ENCODE results near the gene COPS2. TPM values are rescaled to one million over a fixed set of nuclear protein-coding genes. Genes with fewer than 3 reads are reported as not detected.
A peak's percentile ranks its signal among the peaks of the same experiment; 100 is the strongest.
"Not testable (repeated sequence)": the region's sequence is repeated elsewhere in the genome, so short reads cannot be mapped to it uniquely, and the experiment has no call there.

The COPS2 gene
- 10 to 100 TPM; 63.5 to 65.2 TPM for total RNA-seq

- no peaks in the 10 kb centered on the region for H3K9me3 Mint-ChIP-seq
- H3K4me3 Mint-ChIP-seq = peak within 1 kb of the TSS; percentile 98
- peak; percentile 96 for DNase-seq (ENCODE audit: low spot score)
- peak; percentile 99 to 100 for ATAC-seq
- H3K36me3 Mint-ChIP-seq = no peaks in the 10 kb centered on the region
- no peaks in the 10 kb centered on the region for H3K27me3 Mint-ChIP-seq
- H3K27ac Mint-ChIP-seq = peak within 1 kb of the TSS; percentile 96 to 99
- H3K4me1 Mint-ChIP-seq (ENCODE audit: low read depth in 2 of 2) = peaks cover 25 to 44% of the 10 kb centered on the region in 2 donors
Measured at GRCh38 chr15:49155110-49155833, at the start of gene COPS2. TSS of gene COPS2 (minus strand) at chr15:49155599. CDS start at chr15:49155578, 21 bp downstream.

- H3K9me3 Mint-ChIP-seq = no peaks in the 10 kb centered on the region
- peaks cover 0 to 27% of the 10 kb centered on the region in 2 donors for H3K4me1 Mint-ChIP-seq (ENCODE audit: low read depth in 2 of 2)
- no peak overlapping the region for H3K4me3 Mint-ChIP-seq
- DNase-seq (ENCODE audit: low spot score) (no peak), ATAC-seq (no peak)
- H3K27ac Mint-ChIP-seq = no peak overlapping the region
- peaks cover 19% of the 10 kb centered on the region for H3K36me3 Mint-ChIP-seq
- no peaks in the 10 kb centered on the region for H3K27me3 Mint-ChIP-seq
Measured at GRCh38 chr15:49200347-49200746, 44.9 kb upstream of the COPS2 start.

- peaks cover 12% of the 10 kb centered on the region for H3K36me3 Mint-ChIP-seq
- no peaks in the 10 kb centered on the region for H3K27me3 Mint-ChIP-seq
- H3K4me3 Mint-ChIP-seq = no peak overlapping the region
- peaks cover 0 to 22% of the 10 kb centered on the region in 2 donors for H3K4me1 Mint-ChIP-seq (ENCODE audit: low read depth in 2 of 2)
- DNase-seq (ENCODE audit: low spot score) (no peak), ATAC-seq (no peak)
- H3K27ac Mint-ChIP-seq = no peak overlapping the region
- H3K9me3 Mint-ChIP-seq = no peaks in the 10 kb centered on the region
Measured at GRCh38 chr15:49199666-49200065, 44.3 kb upstream of the COPS2 start.

GRCh38 chr15:49196856-49197255 is 41.5 kb upstream of the COPS2 start:
- Mint-ChIP-seq H3K36me3 (no peaks in the 10 kb centered on the region), H3K27me3 (no peaks in the 10 kb centered on the region), H3K4me3 (no peak overlapping the region), H3K4me1 (ENCODE audit: low read depth in 2 of 2) (peaks cover 0 to 22% of the 10 kb centered on the region in 2 donors), H3K27ac (no peak overlapping the region), H3K9me3 (no peaks in the 10 kb centered on the region)
- no peak for DNase-seq (ENCODE audit: low spot score)
- no peak for ATAC-seq

- DNase-seq (ENCODE audit: low spot score) (no peak), ATAC-seq (no peak)
- peaks cover 20 to 26% of the 10 kb centered on the region in 2 donors for H3K4me1 Mint-ChIP-seq (ENCODE audit: low read depth in 2 of 2)
- no peaks in the 10 kb centered on the region for H3K27me3 Mint-ChIP-seq
- no peak overlapping the region for H3K27ac Mint-ChIP-seq
- H3K4me3 Mint-ChIP-seq = no peak overlapping the region
- no peaks in the 10 kb centered on the region for H3K36me3 Mint-ChIP-seq
- no peaks in the 10 kb centered on the region for H3K9me3 Mint-ChIP-seq
Measured at GRCh38 chr15:49191892-49192291, 36.5 kb upstream of the COPS2 start.

GRCh38 chr15:49190586-49190985 is 35.2 kb upstream of the COPS2 start:
- Mint-ChIP-seq H3K27me3 (no peaks in the 10 kb centered on the region), H3K4me1 (ENCODE audit: low read depth in 2 of 2) (peaks cover 25 to 28% of the 10 kb centered on the region in 2 donors), H3K36me3 (no peaks in the 10 kb centered on the region), H3K4me3 (no peak overlapping the region), H3K9me3 (no peaks in the 10 kb centered on the region), H3K27ac (no peak overlapping the region)
- DNase-seq (ENCODE audit: low spot score) (no peak), ATAC-seq (no peak)

- Mint-ChIP-seq H3K4me3 (no peak overlapping the region), H3K4me1 (ENCODE audit: low read depth in 2 of 2) (peaks cover 31 to 35% of the 10 kb centered on the region in 2 donors), H3K36me3 (no peaks in the 10 kb centered on the region), H3K27ac (no peak overlapping the region), H3K27me3 (no peaks in the 10 kb centered on the region), H3K9me3 (peaks cover 2% of the 10 kb centered on the region)
- ATAC-seq (no peak), DNase-seq (ENCODE audit: low spot score) (no peak)
Measured at GRCh38 chr15:49189631-49190030, 34.2 kb upstream of the COPS2 start.

GRCh38 chr15:49188933-49189332 is 33.5 kb upstream of the COPS2 start:
- Mint-ChIP-seq H3K9me3 (peaks cover 2% of the 10 kb centered on the region), H3K36me3 (peaks cover 5% of the 10 kb centered on the region), H3K4me3 (no peak overlapping the region), H3K27me3 (no peaks in the 10 kb centered on the region), H3K27ac (no peak overlapping the region), H3K4me1 (ENCODE audit: low read depth in 2 of 2) (peaks cover 38 to 41% of the 10 kb centered on the region in 2 donors)
- DNase-seq (ENCODE audit: low spot score) (no peak), ATAC-seq (no peak)

GRCh38 chr15:49187549-49188245 is 32.3 kb upstream of the COPS2 start:
- DNase-seq (ENCODE audit: low spot score) = no peak
- peaks cover 2% of the 10 kb centered on the region for H3K9me3 Mint-ChIP-seq
- peaks cover 5% of the 10 kb centered on the region for H3K36me3 Mint-ChIP-seq
- H3K27ac Mint-ChIP-seq = peak overlapping the region in 1 of 2 donors; percentile 50
- no peaks in the 10 kb centered on the region for H3K27me3 Mint-ChIP-seq
- no peak overlapping the region for H3K4me3 Mint-ChIP-seq
- peaks cover 38 to 41% of the 10 kb centered on the region in 2 donors for H3K4me1 Mint-ChIP-seq (ENCODE audit: low read depth in 2 of 2)
- ATAC-seq = no peak

- H3K27me3 Mint-ChIP-seq = no peaks in the 10 kb centered on the region
- H3K4me3 Mint-ChIP-seq = peak overlapping the region; percentile 47
- peaks cover 2% of the 10 kb centered on the region for H3K9me3 Mint-ChIP-seq
- peaks cover 38% of the 10 kb centered on the region in 2 donors for H3K4me1 Mint-ChIP-seq (ENCODE audit: low read depth in 2 of 2)
- peaks cover 8% of the 10 kb centered on the region for H3K36me3 Mint-ChIP-seq
- DNase-seq (ENCODE audit: low spot score) (no peak), ATAC-seq (peak in 1 of 2 donors; percentile 88)
- peak overlapping the region; percentile 65 to 69 for H3K27ac Mint-ChIP-seq
Measured at GRCh38 chr15:49185473-49185872, 30.1 kb upstream of the COPS2 start.

GRCh38 chr15:49183741-49184140 is 28.3 kb upstream of the COPS2 start:
- not testable (repeated sequence) for H3K4me3 Mint-ChIP-seq; H3K9me3 Mint-ChIP-seq; ATAC-seq; H3K36me3 Mint-ChIP-seq; H3K27me3 Mint-ChIP-seq; DNase-seq (ENCODE audit: low spot score); H3K27ac Mint-ChIP-seq
- peaks cover 32% of the 10 kb centered on the region in 2 donors for H3K4me1 Mint-ChIP-seq (ENCODE audit: low read depth in 2 of 2)

- H3K27me3 Mint-ChIP-seq = no peaks in the 10 kb centered on the region
- peaks cover 22 to 23% of the 10 kb centered on the region in 2 donors for H3K4me1 Mint-ChIP-seq (ENCODE audit: low read depth in 2 of 2)
- no peak overlapping the region for H3K27ac Mint-ChIP-seq
- ATAC-seq (no peak), DNase-seq (ENCODE audit: low spot score) (no peak)
- H3K9me3 Mint-ChIP-seq = peaks cover 2% of the 10 kb centered on the region
- H3K4me3 Mint-ChIP-seq = no peak overlapping the region
- H3K36me3 Mint-ChIP-seq = peaks cover 8% of the 10 kb centered on the region
Measured at GRCh38 chr15:49182128-49182527, 26.7 kb upstream of the COPS2 start.

- peaks cover 8% of the 10 kb centered on the region for H3K36me3 Mint-ChIP-seq
- H3K4me3 Mint-ChIP-seq = no peak overlapping the region
- no peaks in the 10 kb centered on the region for H3K9me3 Mint-ChIP-seq
- peaks cover 8 to 13% of the 10 kb centered on the region in 2 donors for H3K4me1 Mint-ChIP-seq (ENCODE audit: low read depth in 2 of 2)
- DNase-seq (ENCODE audit: low spot score) (no peak), ATAC-seq (no peak)
- no peak overlapping the region for H3K27ac Mint-ChIP-seq
- H3K27me3 Mint-ChIP-seq = no peaks in the 10 kb centered on the region
Measured at GRCh38 chr15:49179433-49180190, 24.2 kb upstream of the COPS2 start.

GRCh38 chr15:49178497-49178896 is 23.1 kb upstream of the COPS2 start:
- DNase-seq (ENCODE audit: low spot score) (no peak), ATAC-seq (no peak)
- Mint-ChIP-seq H3K4me3 (no peak overlapping the region), H3K27me3 (no peaks in the 10 kb centered on the region), H3K9me3 (no peaks in the 10 kb centered on the region), H3K4me1 (ENCODE audit: low read depth in 2 of 2) (peaks cover 3 to 8% of the 10 kb centered on the region in 2 donors), H3K27ac (no peak overlapping the region), H3K36me3 (peaks cover 4% of the 10 kb centered on the region)

Data from natural killer cell treated with Interleukin-12 subunit alpha and Interleukin-12 subunit beta and Interleukin-15 and Interleukin-18, amount 100 ng/mL, for 72 hours (primary cell).